ENCODE data around the gene HS6ST3.

Gene HS6ST3

DNA sequence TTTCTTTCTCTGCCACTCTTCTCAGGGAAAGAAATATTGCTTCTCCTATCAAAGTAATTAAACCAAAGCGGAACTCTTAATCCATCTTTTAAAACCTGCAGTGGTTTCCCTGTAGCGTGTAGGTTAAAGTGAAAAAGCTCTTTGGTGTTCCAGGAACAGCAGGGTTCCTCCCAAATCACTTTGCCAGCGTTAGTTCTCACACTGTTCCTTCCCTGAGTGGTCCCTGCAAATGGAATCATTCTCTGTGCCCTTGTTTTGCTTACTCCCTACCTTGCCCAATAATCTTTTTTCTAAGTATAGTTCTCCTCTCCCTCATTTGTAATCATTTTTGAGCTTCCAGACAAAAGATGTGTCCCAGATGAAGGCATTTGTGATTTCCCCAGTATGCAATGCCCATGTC lies 207.5 kb downstream of the HS6ST3 start:
- DNase-seq (ENCODE audit: low read depth) = no peak
- H3K4me3 ChIP-seq (ENCODE audit: low read length) = no peak overlapping the region
- TF ChIP-seq, protein P1, sequence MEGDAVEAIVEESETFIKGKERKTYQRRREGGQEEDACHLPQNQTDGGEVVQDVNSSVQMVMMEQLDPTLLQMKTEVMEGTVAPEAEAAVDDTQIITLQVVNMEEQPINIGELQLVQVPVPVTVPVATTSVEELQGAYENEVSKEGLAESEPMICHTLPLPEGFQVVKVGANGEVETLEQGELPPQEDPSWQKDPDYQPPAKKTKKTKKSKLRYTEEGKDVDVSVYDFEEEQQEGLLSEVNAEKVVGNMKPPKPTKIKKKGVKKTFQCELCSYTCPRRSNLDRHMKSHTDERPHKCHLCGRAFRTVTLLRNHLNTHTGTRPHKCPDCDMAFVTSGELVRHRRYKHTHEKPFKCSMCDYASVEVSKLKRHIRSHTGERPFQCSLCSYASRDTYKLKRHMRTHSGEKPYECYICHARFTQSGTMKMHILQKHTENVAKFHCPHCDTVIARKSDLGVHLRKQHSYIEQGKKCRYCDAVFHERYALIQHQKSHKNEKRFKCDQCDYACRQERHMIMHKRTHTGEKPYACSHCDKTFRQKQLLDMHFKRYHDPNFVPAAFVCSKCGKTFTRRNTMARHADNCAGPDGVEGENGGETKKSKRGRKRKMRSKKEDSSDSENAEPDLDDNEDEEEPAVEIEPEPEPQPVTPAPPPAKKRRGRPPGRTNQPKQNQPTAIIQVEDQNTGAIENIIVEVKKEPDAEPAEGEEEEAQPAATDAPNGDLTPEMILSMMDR (conservative IDR thresholded peaks at IDR 0.05; ENCODE audit: low read length) = no peak

DNA sequence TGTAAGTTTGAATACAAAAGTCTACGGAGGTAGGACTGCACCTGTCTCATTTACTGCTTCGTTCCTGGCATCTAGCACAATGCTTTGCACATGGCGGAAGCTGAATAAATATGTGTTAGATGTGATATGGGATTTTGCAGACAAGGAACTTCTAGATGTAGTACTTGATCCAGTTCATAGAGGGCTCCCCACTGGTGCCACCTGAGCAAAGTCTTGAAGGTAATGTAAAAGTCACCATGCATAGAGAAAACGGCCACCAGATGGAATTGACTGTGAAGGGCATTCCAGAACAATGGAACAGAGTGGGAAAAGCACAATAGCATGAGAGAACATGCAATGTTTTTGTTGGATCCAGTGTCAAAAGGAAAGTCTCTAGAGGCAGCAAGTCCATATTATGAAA lies 209.3 kb downstream of the HS6ST3 start:
- no peak for DNase-seq (ENCODE audit: low read depth)
- no peak overlapping the region for H3K4me3 ChIP-seq (ENCODE audit: low read length)
- TF ChIP-seq, protein P1 (conservative IDR thresholded peaks at IDR 0.05; ENCODE audit: low read length) = no peak

- no peak overlapping the region for H3K4me3 ChIP-seq (ENCODE audit: low read length)
- no peak for DNase-seq (ENCODE audit: low read depth)
- TF ChIP-seq, protein P1 (conservative IDR thresholded peaks at IDR 0.05; ENCODE audit: low read length) = no peak
Measured at GRCh38 chr13:96308568-96308967, 218.7 kb downstream of the HS6ST3 start.

- TF ChIP-seq, protein P1 (conservative IDR thresholded peaks at IDR 0.05; ENCODE audit: low read length) = no peak
- no peak overlapping the region for H3K4me3 ChIP-seq (ENCODE audit: low read length)
- DNase-seq (ENCODE audit: low read depth) = no peak
Measured at GRCh38 chr13:96314974-96315373, 225.1 kb downstream of the HS6ST3 start.

DNA sequence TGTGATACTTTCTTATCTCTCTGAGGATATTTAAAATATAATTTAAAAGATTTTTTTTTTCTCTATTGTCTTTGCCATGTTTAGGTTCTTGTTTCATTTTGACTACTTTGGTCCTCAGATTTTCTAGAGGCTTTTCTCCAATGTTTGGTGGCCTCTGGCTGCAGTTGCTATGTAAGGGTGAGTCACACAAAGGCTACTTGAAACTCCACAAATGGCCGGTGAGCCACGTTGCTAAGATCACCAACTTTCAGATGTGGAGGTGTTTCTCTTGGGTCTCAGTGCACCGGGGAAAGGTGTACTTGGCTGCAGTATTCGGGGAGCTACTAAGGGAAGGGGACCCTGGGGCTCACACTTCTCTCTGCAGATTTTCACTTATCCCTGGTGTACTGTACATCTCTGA lies 248.1 kb downstream of the HS6ST3 start:
- H3K4me3 ChIP-seq (ENCODE audit: low read length) = no peak overlapping the region
- TF ChIP-seq, protein P1 (conservative IDR thresholded peaks at IDR 0.05; ENCODE audit: low read length) = no peak
- no peak for DNase-seq (ENCODE audit: low read depth)

DNA sequence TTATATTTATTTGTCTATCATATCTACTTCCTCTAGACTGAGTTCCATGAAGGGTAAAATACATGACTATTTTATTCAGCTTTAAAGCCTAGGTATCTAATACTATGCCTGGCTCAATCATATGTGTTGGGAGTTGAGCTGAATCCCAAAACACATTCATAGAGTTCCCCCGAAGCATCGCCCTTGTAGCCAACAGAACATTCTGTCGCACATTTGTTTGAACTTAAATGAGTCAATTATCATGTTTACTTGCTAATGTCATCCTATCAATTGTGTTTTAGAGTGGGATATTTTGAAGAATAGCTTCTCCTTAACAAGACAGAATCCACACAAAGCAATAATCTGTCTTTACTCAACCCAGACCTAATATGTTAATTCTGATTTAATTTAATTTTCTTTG lies 252.4 kb downstream of the HS6ST3 start:
- no peak for DNase-seq (ENCODE audit: low read depth)
- H3K4me3 ChIP-seq (ENCODE audit: low read length) = no peak overlapping the region
- TF ChIP-seq, protein P1 (conservative IDR thresholded peaks at IDR 0.05; ENCODE audit: low read length) = no peak

GRCh38 chr13:96342852-96343465 lies 253.1 kb downstream of the HS6ST3 start:
- no peak overlapping the region for H3K4me3 ChIP-seq (ENCODE audit: low read length)
- TF ChIP-seq, protein P1 (conservative IDR thresholded peaks at IDR 0.05; ENCODE audit: low read length) = no peak
- DNase-seq (ENCODE audit: low read depth) = no peak

Data from AG10803 (cell line).